ENCODE measurements around the gene BMP10. TPM values are rescaled to one million over a fixed set of nuclear protein-coding genes. Genes with fewer than 3 reads are reported as not detected.

Gene BMP10
- total and polyA plus RNA-seq, 2 of the 8 experiments (the other 6 are each of a cell fraction or from before 2014, with no cell fraction given), result not detected

DNA sequence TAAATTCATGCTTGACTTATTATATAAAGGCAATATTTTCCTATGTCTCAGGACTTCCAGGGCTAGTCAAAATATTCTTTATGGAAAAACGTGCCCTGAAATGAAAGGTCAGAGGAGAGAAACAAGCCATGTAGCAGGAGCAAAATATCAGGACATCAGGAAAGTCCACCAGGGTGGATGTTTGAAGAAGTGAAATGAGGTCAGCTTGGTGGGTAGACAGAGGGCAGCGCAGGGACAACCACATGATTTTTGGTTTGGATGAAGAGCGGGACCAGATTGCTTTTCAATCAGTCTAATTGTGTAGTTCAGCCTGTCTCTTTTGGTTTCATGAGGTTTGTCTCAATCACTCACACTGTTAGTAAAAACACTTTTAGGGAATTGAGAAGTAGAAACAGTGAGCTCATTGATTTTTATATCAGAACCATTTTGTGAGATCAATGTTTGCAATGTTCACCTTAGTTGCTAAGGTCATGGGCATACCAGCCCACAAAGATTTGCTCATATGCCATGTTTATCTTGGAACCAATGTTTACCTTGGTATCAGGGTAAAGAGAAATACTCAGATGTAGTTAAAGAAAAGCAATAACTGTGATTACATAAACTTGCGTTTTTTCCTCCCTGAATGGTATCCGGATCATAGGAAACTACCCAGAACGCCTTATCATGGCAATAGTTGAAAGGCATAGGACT is 49.4 kb upstream of the BMP10 start:
- POLR2A ChIA-PET (ENCODE audit: partially characterized antibody), result no interaction called here

More for the DNA sequence above, 49.4 kb upstream of the BMP10 start:
- H2BK120ac ChIP-seq (replicated peaks; ENCODE audit: low read depth, low read length), result no peak overlapping the region
- WGBS, 2 experiments (ENCODE audit: extremely low coverage in 1 of 2, insufficient coverage in 1 of 2, insufficient read length in 1 of 2, insufficient replicate concordance in 2 of 2, low coverage in 1 of 2, low lambda C conversion rate in 2 of 2, missing lambda C conversion rate in 1 of 2), result 89% methylated on average over 6 of the region's 6 CpGs; no CpG with 5 or more reads in 1 of the 2 experiments
- H3K4me1 ChIP-seq (replicated peaks in 1 of 4; ENCODE audit: control insufficient read depth in 3 of 4, insufficient read depth in 4 of 4, low read length in 3 of 4), result no peaks in the 10 kb centered on the region; a peak in 1 of 7 replicates
- H2BK15ac ChIP-seq (ENCODE audit: low read length), result no peak overlapping the region
- no peaks in the 10 kb centered on the region for H3K27me3 ChIP-seq (replicated peaks in 1 of 4; ENCODE audit: control insufficient read depth in 3 of 4, extremely low read depth in 1 of 4, insufficient read depth in 3 of 4, low read length in 3 of 4)
- H3K18ac ChIP-seq (ENCODE audit: extremely low read depth, low read length), result no peak overlapping the region
- H3K56ac ChIP-seq (replicated peaks; ENCODE audit: insufficient read length, low read depth, low read length), result no peak overlapping the region
- H2BK12ac ChIP-seq (ENCODE audit: low read depth, low read length), result no peak overlapping the region
- H2BK20ac ChIP-seq (ENCODE audit: low read length), result no peak overlapping the region
- no peak overlapping the region for H3K9ac ChIP-seq (replicated peaks in 1 of 4; ENCODE audit: extremely low read depth in 1 of 4, low read depth in 3 of 4, low read length in 3 of 4)
- H3K4ac ChIP-seq (replicated peaks; ENCODE audit: insufficient read length, low read depth, low read length), result no peak overlapping the region
- no peak for TF ChIP-seq CTBP2 (IDR thresholded peaks at IDR 0.05; ENCODE audit: borderline replicate concordance, insufficient read depth, insufficient read length, low read length)
- no peak for TF ChIP-seq POLR2A (IDR thresholded peaks at IDR 0.05; ENCODE audit: control extremely low read depth in 1 of 2, low read depth in 2 of 2, low read length in 2 of 2)
- no peak for TF ChIP-seq RFX5 (IDR thresholded peaks at IDR 0.05; ENCODE audit: borderline replicate concordance, low read depth, low read length)
- TF ChIP-seq CBX8 (IDR thresholded peaks at IDR 0.05; ENCODE audit: borderline replicate concordance, low read depth, low read length), result no peak
- H2BK5ac ChIP-seq (ENCODE audit: low read depth, low read length), result no peak overlapping the region
- no peak overlapping the region for H3K14ac ChIP-seq (ENCODE audit: insufficient read length)
- H3K36me3 ChIP-seq (ENCODE audit: control insufficient read depth in 2 of 4, insufficient read depth in 4 of 4, low read length in 3 of 4), result no peaks in the 10 kb centered on the region
- no peaks in the 10 kb centered on the region for H3K79me2 ChIP-seq (ENCODE audit: control insufficient read depth in 1 of 2, insufficient read depth in 2 of 2, low read length in 2 of 2)
- no peaks in the 10 kb centered on the region for H4K20me1 ChIP-seq (replicated peaks in 1 of 2; ENCODE audit: control insufficient read depth in 1 of 2, insufficient read depth in 2 of 2, low read length in 2 of 2)
- no peak for DNase-seq (ENCODE audit: low read depth in 1 of 2, low spot score in 2 of 2)
- no peak overlapping the region for H3K23ac ChIP-seq (ENCODE audit: insufficient read length)
- H3K4me3 ChIP-seq (ENCODE audit: extremely low read depth in 1 of 4, insufficient read depth in 2 of 4, low read depth in 3 of 4, low read length in 4 of 4), result no peak overlapping the region
- no peaks in the 10 kb centered on the region for H3K23me2 ChIP-seq (ENCODE audit: low read depth, low read length)
- no peak overlapping the region for H3K4me2 ChIP-seq (ENCODE audit: insufficient read depth in 1 of 2, low read depth in 2 of 2, low read length in 2 of 2)
- H4K91ac ChIP-seq (replicated peaks; ENCODE audit: insufficient read length, low read length), result no peak overlapping the region
- no peak overlapping the region for H4K5ac ChIP-seq (ENCODE audit: insufficient read length, low read depth, low read length)
- H2AFZ ChIP-seq (ENCODE audit: low read length), result no peak overlapping the region
- no peak overlapping the region for H2AK5ac ChIP-seq (ENCODE audit: low read depth, low read length)
- no peaks in the 10 kb centered on the region for H3K79me1 ChIP-seq (ENCODE audit: low read depth, low read length)
- H3K27ac ChIP-seq (ENCODE audit: low read depth, low read length), result no peak overlapping the region
- no peak overlapping the region for H4K8ac ChIP-seq (ENCODE audit: extremely low read depth, insufficient read depth, low read length)
- CTCF ChIA-PET (ENCODE audit: partially characterized antibody), result interaction anchor here (1.5 to 1.9 kb wide), 3 partner anchors 13 to 169 kb away, joined by 3 to 6 read pairs (median 6); no protein-coding TSS in a partner anchor
- no peaks in the 10 kb centered on the region for H3K9me3 ChIP-seq (ENCODE audit: insufficient read depth in 2 of 2, low read depth in 1 of 2, low read length in 1 of 2)
- FAIRE-seq, result no peak
